Left ventricle myocardium inferior (tissue), 1 donor: ENCODE results near the gene MEIS3. TPM values are rescaled to one million over a fixed set of nuclear protein-coding genes. Genes with fewer than 3 reads are reported as not detected.
A peak's percentile ranks its signal among the peaks of the same experiment; 100 is the strongest.
"Not testable (repeated sequence)": the region's sequence is repeated elsewhere in the genome, so short reads cannot be mapped to it uniquely, and the experiment has no call there.

Experiments used
- DNase-seq: peaks from one replicate; pipeline ENCODE4 v3.0.0-alpha.2; 2020
- H3K27ac ChIP-seq: fragments of 200-600 bp; replicated peaks from 2 replicates; pipeline ENCODE4 v1.8.0; 2021
- H3K27me3 ChIP-seq: fragments of 200-600 bp; 2 replicates; pipeline ENCODE4 v1.8.0; 2021; ENCODE audit warnings: low read depth
- H3K36me3 ChIP-seq: fragments of 200-600 bp; 2 replicates; pipeline ENCODE4 v1.8.0; 2021
- H3K4me1 ChIP-seq: fragments of 200-600 bp; 2 replicates; pipeline ENCODE4 v1.8.0; 2021
- H3K4me3 ChIP-seq: fragments of 200-600 bp; 2 replicates; pipeline ENCODE4 v1.8.0; 2021; ENCODE audit warnings: mild to moderate bottlenecking, moderate library complexity
- H3K9me3 ChIP-seq: fragments of 200-600 bp; replicated peaks from 2 replicates; pipeline ENCODE4 v1.8.0; 2021
- CTCF ChIP-seq: fragments of 200-600 bp; IDR thresholded peaks from 2 replicates; pipeline ENCODE4 v1.8.0; 2021; ENCODE audit warnings: antibody characterized with exemption, mild to moderate bottlenecking, borderline replicate concordance
- intact Hi-C: fragments of 100-400 bp; cut with micrococcal nuclease; formaldehyde crosslinking; loops from one replicate; pipeline ENCODE4 v1.11.0; 2022
- total RNA-seq: library from RNA; stranded (reverse); fragmentation: NEBNext Ultra II Directional; extraction: Animal tissue kit (Norgen Biotek cat#: 25700); gene quantifications from one replicate; pipeline ENCODE4 v1.2.1, GENCODE V29; 2021
- donor health status: DM: no; HTN: yes; CAD: no; lungs with severe emphysema.

Gene MEIS3
- total RNA-seq, 1 donor from 2014 or later: 3.2 TPM

GRCh38 chr19:47398707-47399597 is 20.4 kb downstream of the MEIS3 start:
- intact Hi-C loops: loop anchor here (10.0 kb wide), 1 partner anchor 104 kb away; no protein-coding TSS in a partner anchor

GRCh38 chr19:47391510-47392223 is 27.7 kb downstream of the MEIS3 start:
- Histone ChIP-seq H3K27me3 (peaks cover 53% of the 10 kb centered on the region), H3K27ac (no peak overlapping the region), H3K4me3 (no peak overlapping the region), H3K4me1 (no peaks in the 10 kb centered on the region), H3K9me3 (no peaks in the 10 kb centered on the region), H3K36me3 (no peaks in the 10 kb centered on the region)
- DNase-seq: peak; percentile 71
- intact Hi-C loops: loop anchor here (10.0 kb wide), 1 partner anchor 97 kb away; no protein-coding TSS in a partner anchor
- TF ChIP-seq CTCF: peak; percentile 92

More at GRCh38 chr19:47398707-47399597, 20.4 kb downstream of the MEIS3 start:
- Histone ChIP-seq H3K27me3 (peaks cover 75% of the 10 kb centered on the region), H3K9me3 (no peaks in the 10 kb centered on the region), H3K4me1 (no peaks in the 10 kb centered on the region), H3K27ac (no peak overlapping the region), H3K36me3 (no peaks in the 10 kb centered on the region), H3K4me3 (no peak overlapping the region)
- no peak for TF ChIP-seq CTCF
- no peak for DNase-seq

GRCh38 chr19:47390533-47391488 is 28.5 kb downstream of the MEIS3 start:
- intact Hi-C loops: loop anchor here (10.0 kb wide), 1 partner anchor 96 kb away; no protein-coding TSS in a partner anchor
- H3K4me1 ChIP-seq: no peaks in the 10 kb centered on the region
- no peak for TF ChIP-seq CTCF
- DNase-seq: no peak
- H3K27me3 ChIP-seq: peaks cover 49% of the 10 kb centered on the region
- no peaks in the 10 kb centered on the region for H3K9me3 ChIP-seq
- H3K27ac ChIP-seq: no peak overlapping the region
- no peaks in the 10 kb centered on the region for H3K36me3 ChIP-seq
- H3K4me3 ChIP-seq: no peak overlapping the region

GRCh38 chr19:47389150-47389556 is 30.2 kb downstream of the MEIS3 start:
- no peak overlapping the region for H3K27ac ChIP-seq
- DNase-seq: no peak
- intact Hi-C loops: no loop called here

GRCh38 chr19:47388721-47389120 is 30.6 kb downstream of the MEIS3 start:
- DNase-seq, H3K36me3 ChIP-seq, H3K4me1 ChIP-seq, H3K27ac ChIP-seq, intact Hi-C loops, H3K4me3 ChIP-seq, H3K9me3 ChIP-seq: not testable (repeated sequence)
- peaks cover 41% of the 10 kb centered on the region for H3K27me3 ChIP-seq

More at GRCh38 chr19:47389150-47389556, 30.2 kb downstream of the MEIS3 start:
- no peak for TF ChIP-seq CTCF
- no peaks in the 10 kb centered on the region for H3K9me3 ChIP-seq
- peaks cover 44% of the 10 kb centered on the region for H3K27me3 ChIP-seq
- H3K4me3 ChIP-seq: no peak overlapping the region
- no peaks in the 10 kb centered on the region for H3K4me1 ChIP-seq
- H3K36me3 ChIP-seq: no peaks in the 10 kb centered on the region

- H3K9me3 ChIP-seq, intact Hi-C loops, DNase-seq, H3K27ac ChIP-seq, H3K4me1 ChIP-seq, H3K4me3 ChIP-seq, H3K36me3 ChIP-seq: not testable (repeated sequence)
- H3K27me3 ChIP-seq: peaks cover 35% of the 10 kb centered on the region
Observed at GRCh38 chr19:47387623-47388022, 31.7 kb downstream of the MEIS3 start.

GRCh38 chr19:47386582-47386981 is 32.7 kb downstream of the MEIS3 start:
- H3K4me3 ChIP-seq, H3K4me1 ChIP-seq, H3K9me3 ChIP-seq, DNase-seq, intact Hi-C loops, H3K27ac ChIP-seq: not testable (repeated sequence)
- peaks cover 12% of the 10 kb centered on the region for H3K36me3 ChIP-seq
- H3K27me3 ChIP-seq: peaks cover 25% of the 10 kb centered on the region

- H3K36me3 ChIP-seq: peaks cover 33% of the 10 kb centered on the region
Observed at GRCh38 chr19:47384533-47384932, 34.8 kb downstream of the MEIS3 start.

More at GRCh38 chr19:47384533-47384932, 34.8 kb downstream of the MEIS3 start:
- H3K4me3 ChIP-seq, H3K4me1 ChIP-seq, H3K27ac ChIP-seq, DNase-seq, H3K9me3 ChIP-seq, intact Hi-C loops: not testable (repeated sequence)
- peaks cover 16% of the 10 kb centered on the region for H3K27me3 ChIP-seq
